Natural killer cell treated with Interleukin-12 subunit alpha and Interleukin-12 subunit beta and Interleukin-15 and Interleukin-18, amount 100 ng/mL, for 72 hours (primary cell): ENCODE results near the gene PKP4. TPM values are rescaled to one million over a fixed set of nuclear protein-coding genes. Genes with fewer than 3 reads are reported as not detected.

Experiments
- ATAC-seq, 2 donors: fragments of 150-1000 bp; cut with Tn5 transposase in 1 of 2; sonication (Bioruptor Pico), chemical (Tn5 transposase) in 1 of 2; 2 replicates each; pipeline ENCODE4 v1.10.0; 2021
- DNase-seq: peaks from one replicate; pipeline ENCODE4 v3.0.0; 2022; ENCODE audit warnings: low spot score
- H3K27ac Mint-ChIP-seq, 2 donors: 1 replicate in 1 of 2; 2 replicates in 1 of 2; pipeline ENCODE4 v1.8.0; 2022; ENCODE audit warnings: mixed read lengths in 2 of 2, mild to moderate bottlenecking in 1 of 2, moderate library complexity in 1 of 2
- H3K27me3 Mint-ChIP-seq, 2 donors: 1 replicate in 1 of 2; 2 replicates in 1 of 2; pipeline ENCODE4 v1.8.0; 2022; ENCODE audit warnings: mixed read lengths in 2 of 2
- H3K36me3 Mint-ChIP-seq: one replicate; pipeline ENCODE4 v1.8.0; 2022; ENCODE audit warnings: mixed read lengths
- H3K4me1 Mint-ChIP-seq, 2 donors: 1 replicate in 1 of 2; 2 replicates in 1 of 2; pipeline ENCODE4 v1.8.0; 2022; ENCODE audit warnings: low read depth in 2 of 2, mixed read lengths in 2 of 2, mild to moderate bottlenecking in 1 of 2
- H3K4me3 Mint-ChIP-seq: one replicate; pipeline ENCODE4 v1.8.0; 2022; ENCODE audit warnings: mixed read lengths
- H3K9me3 Mint-ChIP-seq: 2 replicates; pipeline ENCODE4 v1.8.0; 2022; ENCODE audit warnings: mixed read lengths
- total RNA-seq, 2 donors: library from RNA; stranded (reverse); gene quantifications; one replicate each; pipeline ENCODE4 v1.2.3, GENCODE V29; 2022

The PKP4 gene
- total RNA-seq, 2 donors from 2014 or later: 16.9 to 54.4 TPM

DNA sequence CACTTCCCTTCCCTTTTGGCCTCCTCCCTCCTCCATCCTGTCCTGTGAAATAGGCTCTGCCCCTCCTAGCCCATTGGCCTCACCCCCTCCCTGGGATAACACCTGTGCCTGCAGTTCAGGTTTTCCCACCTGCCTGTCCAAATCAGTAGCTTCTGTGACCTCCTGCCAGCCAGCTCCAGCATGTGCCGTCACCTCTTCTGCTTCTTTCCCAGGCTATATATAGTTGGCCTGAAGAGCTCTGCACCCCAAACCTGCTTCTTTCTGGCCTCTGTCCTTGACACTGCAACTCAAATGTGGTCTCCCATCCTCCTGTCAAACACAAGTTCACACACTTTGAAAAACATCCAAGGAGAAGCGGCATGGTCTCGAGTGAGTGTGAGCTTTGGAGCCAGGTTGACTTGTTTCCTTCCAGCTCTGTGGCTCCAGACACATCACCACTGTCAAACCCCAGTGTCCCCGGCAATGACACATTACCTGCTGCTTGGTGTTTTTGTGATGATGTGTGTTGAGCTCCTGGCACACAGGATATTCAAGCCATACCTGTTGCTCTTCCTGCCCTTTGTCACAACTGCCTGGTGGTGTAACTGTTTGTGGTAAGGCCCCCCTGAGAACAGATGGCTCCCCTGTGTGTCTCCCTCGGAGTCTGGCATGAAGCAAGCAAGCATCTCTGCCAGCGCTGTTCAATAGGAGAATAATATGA is 194.8 kb downstream of the PKP4 start:
- no peaks in the 10 kb centered on the region for H3K27me3 Mint-ChIP-seq
- H3K9me3 Mint-ChIP-seq: no peaks in the 10 kb centered on the region
- DNase-seq (no peak), ATAC-seq (no peak)
- H3K36me3 Mint-ChIP-seq: no peaks in the 10 kb centered on the region
- H3K4me1 Mint-ChIP-seq: no peaks in the 10 kb centered on the region
- no peak overlapping the region for H3K4me3 Mint-ChIP-seq
- no peak overlapping the region for H3K27ac Mint-ChIP-seq

DNA sequence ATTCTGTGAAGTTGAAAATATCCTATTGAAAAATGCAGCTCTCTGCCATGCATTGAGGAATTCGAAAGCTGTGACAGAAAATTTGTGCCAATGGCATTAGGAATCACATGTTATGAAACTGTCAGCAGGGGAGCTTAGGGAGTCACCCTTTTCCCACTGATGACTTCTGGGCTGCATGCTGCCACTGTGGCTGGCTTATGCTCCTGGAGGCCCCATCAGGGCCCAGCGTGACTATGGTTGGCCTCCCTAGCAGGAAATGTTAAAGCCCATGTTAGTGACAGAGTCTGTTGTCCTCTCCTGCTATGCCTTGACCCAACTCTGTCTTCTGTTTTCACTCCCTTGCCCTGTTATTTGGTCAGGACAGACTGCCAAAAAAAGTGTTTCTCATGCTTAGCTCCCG is 198.9 kb downstream of the PKP4 start:
- no peak for DNase-seq
- Mint-ChIP-seq H3K27ac (no peak overlapping the region), H3K4me3 (no peak overlapping the region), H3K9me3 (no peaks in the 10 kb centered on the region), H3K4me1 (no peaks in the 10 kb centered on the region), H3K36me3 (no peaks in the 10 kb centered on the region), H3K27me3 (no peaks in the 10 kb centered on the region)
- no peak for ATAC-seq

DNA sequence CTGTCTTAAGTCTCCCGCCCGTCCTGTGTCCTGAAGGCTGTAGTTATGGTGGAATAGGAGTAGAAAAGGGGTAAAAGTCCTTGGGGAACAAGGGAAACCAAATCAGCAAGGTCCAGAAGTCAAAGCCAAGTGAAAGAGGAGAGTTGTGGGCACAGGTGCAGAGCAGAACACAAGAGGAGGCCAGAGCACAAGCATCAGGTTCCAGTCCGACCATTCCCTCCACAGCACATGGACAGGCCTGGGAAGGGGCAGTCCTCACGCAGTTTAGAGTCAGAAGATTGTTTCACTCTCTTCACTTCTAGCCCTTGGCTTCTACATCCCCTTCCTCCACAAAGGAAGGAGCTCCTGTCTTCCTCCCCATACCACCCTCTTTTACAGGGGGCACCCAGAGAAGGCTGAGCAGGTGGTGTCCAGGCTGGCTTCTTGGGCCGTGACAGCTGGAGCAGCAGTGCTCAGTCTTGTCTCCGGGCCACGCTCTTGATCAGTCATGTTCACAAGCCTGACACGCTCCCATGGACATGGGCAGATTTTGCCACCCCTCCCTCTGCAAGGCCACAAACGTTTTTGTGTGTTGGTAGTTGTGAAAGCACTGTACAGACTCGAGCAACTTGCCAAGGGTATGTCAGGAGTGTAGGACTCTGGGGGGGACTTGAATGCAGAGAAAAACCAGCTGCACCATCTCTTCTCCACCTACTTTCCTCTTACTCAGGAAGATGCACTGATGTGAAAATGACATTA is 199.9 kb downstream of the PKP4 start:
- H3K36me3 Mint-ChIP-seq: no peaks in the 10 kb centered on the region
- no peak overlapping the region for H3K27ac Mint-ChIP-seq
- no peak overlapping the region for H3K4me3 Mint-ChIP-seq
- H3K9me3 Mint-ChIP-seq: no peaks in the 10 kb centered on the region
- DNase-seq (no peak), ATAC-seq (peak in 1 of 2 donors; percentile 52)
- no peaks in the 10 kb centered on the region for H3K4me1 Mint-ChIP-seq
- no peaks in the 10 kb centered on the region for H3K27me3 Mint-ChIP-seq

DNA sequence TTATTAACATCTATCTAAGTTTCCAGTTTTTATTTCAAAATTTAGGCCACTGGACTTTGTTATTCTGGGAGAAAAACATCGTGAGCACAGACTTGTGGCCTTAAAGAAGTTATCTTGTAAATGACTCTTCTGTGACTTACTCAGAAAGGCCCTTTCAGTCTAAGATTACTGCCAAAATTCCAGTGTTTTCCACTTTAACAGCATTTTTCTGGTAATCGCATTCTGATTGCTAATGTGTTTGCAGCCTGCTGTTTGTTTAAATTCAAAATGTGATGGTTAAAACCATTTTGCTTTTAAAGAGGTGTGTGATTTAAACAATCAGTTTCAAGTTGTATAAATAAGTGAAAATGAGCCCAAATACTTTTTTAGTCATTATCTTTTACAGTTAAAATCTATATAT is 201.6 kb downstream of the PKP4 start:
- DNase-seq (no peak), ATAC-seq (no peak)
- Mint-ChIP-seq H3K36me3 (no peaks in the 10 kb centered on the region), H3K9me3 (no peaks in the 10 kb centered on the region), H3K27me3 (no peaks in the 10 kb centered on the region), H3K27ac (no peak overlapping the region), H3K4me1 (no peaks in the 10 kb centered on the region), H3K4me3 (no peak overlapping the region)

DNA sequence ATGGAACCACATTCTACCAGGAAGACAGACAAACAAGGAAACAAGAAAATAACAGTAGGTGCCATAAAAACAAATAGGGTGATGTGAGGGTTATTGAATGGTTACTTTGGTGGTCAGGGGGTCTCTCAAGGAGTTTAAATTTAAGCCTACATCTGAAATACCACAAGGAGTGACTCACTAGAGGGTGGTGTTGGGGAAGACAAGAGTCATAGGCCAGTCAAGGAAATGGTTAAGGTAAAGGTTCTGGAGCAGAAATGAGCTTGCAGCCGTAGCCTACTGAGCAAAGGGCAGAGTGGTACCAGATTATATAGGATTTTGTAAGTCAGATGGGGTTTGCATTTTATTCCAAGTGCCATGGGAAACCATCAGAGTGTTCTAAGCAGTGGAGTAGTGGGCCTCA is 202.7 kb downstream of the PKP4 start:
- Mint-ChIP-seq H3K9me3 (no peaks in the 10 kb centered on the region), H3K27ac (no peak overlapping the region), H3K4me1 (no peaks in the 10 kb centered on the region), H3K4me3 (no peak overlapping the region), H3K27me3 (no peaks in the 10 kb centered on the region), H3K36me3 (no peaks in the 10 kb centered on the region)
- DNase-seq (no peak), ATAC-seq (no peak)

DNA sequence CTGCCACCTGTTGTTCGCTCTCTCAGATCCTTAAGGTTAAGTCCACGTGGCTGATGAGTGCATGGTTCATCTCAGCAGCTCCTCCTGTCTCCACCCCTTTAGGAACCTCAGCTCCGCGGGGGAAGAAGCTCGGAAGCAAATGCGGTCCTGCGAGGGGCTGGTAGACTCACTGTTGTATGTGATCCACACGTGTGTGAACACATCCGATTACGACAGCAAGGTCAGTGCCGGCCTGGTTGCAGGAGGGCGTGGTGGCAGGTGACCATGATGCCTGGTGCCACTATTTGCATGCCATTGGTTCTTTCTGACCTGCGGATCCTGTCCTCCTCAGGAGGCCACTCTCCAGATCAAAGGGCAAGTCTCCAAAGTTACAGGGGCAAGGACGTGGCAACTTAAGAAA is 204.5 kb downstream of the PKP4 start:
- Mint-ChIP-seq H3K27me3 (no peaks in the 10 kb centered on the region), H3K4me1 (no peaks in the 10 kb centered on the region), H3K27ac (no peak overlapping the region), H3K36me3 (no peaks in the 10 kb centered on the region), H3K4me3 (no peak overlapping the region), H3K9me3 (no peaks in the 10 kb centered on the region)
- ATAC-seq (no peak), DNase-seq (no peak)

DNA sequence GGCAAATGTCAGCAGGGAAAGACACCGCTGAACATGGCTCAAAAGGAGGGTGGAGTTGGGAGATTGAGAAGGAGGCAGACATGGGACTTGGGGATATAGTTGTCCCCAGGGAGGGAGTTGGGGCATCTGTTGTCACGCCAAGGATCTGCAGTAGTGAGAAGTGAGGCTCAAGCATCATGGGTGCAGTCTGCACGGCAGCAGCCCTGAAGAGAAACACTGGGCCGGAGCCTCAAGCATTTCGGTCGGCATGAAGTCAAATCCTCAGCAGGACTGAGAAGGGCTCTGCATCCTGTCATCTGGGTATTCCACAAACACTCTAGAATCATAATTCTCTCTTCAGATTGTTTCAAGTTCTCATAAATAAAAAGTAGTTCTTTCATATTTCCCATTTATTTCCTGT is 205.7 kb downstream of the PKP4 start:
- no peak for DNase-seq
- ATAC-seq: no peak
- Mint-ChIP-seq H3K27ac (no peak overlapping the region), H3K4me1 (no peaks in the 10 kb centered on the region), H3K9me3 (no peaks in the 10 kb centered on the region), H3K4me3 (no peak overlapping the region), H3K36me3 (no peaks in the 10 kb centered on the region), H3K27me3 (no peaks in the 10 kb centered on the region)

DNA sequence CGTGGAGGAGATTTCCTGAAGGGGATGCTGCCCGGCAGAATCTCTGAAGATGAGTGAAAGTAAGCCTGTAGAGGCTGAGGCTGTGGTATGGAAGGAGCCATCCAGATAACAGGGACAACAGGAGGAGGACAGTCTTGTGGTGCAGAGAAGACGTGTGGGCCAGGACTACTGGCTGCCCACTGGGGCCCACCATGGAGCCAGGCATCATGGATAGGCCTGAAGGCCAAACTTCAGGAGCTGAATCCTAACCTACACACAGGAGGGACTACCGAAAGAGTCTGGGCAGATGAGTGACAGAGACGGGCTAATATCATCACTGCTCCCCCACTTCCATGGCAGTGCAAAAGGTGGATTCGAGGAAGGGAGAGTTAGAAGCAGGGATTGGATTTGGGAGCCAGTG is 207.0 kb downstream of the PKP4 start:
- Mint-ChIP-seq H3K4me1 (no peaks in the 10 kb centered on the region), H3K36me3 (no peaks in the 10 kb centered on the region), H3K4me3 (no peak overlapping the region), H3K27me3 (no peaks in the 10 kb centered on the region), H3K9me3 (no peaks in the 10 kb centered on the region), H3K27ac (no peak overlapping the region)
- ATAC-seq: peak in 1 of 2 donors; percentile 47
- no peak for DNase-seq

DNA sequence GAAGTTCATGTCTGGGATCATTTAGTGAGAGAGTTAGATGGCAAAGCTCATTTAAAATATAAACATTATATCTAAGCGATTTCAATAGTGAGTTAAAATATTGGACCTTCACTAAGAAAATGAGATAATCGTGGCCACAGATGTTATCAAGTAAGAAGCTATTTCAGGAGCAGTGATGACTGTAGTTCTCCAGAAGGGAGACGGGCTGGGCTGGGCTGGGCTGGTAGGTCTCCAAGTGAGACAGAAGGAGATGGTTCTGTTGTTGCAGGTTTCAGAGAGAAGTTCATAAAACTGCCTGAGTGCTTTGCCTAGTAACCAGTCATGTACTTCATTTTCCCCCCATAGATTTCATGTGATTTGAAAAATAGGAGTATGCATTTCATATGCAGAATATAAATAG is 208.2 kb downstream of the PKP4 start:
- H3K4me1 Mint-ChIP-seq: no peaks in the 10 kb centered on the region
- H3K4me3 Mint-ChIP-seq: no peak overlapping the region

DNA sequence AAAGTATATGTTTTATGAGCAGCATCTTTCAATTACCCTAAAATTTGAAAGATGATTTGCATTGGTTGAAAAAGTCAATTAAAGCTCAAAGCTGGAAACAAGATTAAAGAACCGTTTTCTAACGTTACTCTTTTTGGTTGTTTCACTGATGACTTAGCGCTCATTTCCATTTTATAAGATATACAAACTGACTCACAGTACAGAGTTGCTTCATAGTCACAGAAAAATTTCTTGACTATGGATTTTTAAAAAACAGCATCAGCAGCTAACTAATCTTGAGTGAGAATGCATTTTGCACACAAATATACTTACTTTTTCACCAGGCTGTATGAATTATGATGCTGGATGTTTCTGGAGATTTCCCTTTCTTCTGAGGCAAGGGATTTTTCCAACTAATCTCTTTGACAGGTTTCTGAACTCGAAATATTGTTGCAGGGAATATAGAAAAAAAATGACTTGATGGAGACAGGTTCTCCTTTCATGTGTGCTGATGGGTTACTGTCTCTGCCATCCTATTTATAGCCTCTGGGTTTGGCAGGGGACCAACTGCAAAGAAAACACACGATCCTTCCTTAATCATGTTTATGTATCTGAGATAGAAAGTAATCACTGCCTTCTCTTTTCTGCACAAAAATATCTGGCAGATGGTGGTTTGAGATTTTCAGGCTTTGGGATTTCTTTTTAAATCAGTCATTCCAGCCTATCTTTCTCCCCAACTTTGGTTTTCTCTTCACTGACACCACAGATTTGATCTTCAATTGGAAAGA is 209.0 kb downstream of the PKP4 start:
- no peak for DNase-seq
- no peak overlapping the region for H3K27ac Mint-ChIP-seq
- no peaks in the 10 kb centered on the region for H3K9me3 Mint-ChIP-seq
- H3K4me3 Mint-ChIP-seq: no peak overlapping the region
- ATAC-seq: no peak
- no peaks in the 10 kb centered on the region for H3K27me3 Mint-ChIP-seq
- no peaks in the 10 kb centered on the region for H3K36me3 Mint-ChIP-seq
- no peaks in the 10 kb centered on the region for H3K4me1 Mint-ChIP-seq

More for the DNA sequence above, 208.2 kb downstream of the PKP4 start:
- Mint-ChIP-seq H3K27me3 (no peaks in the 10 kb centered on the region), H3K36me3 (no peaks in the 10 kb centered on the region), H3K27ac (no peak overlapping the region), H3K9me3 (no peaks in the 10 kb centered on the region)
- DNase-seq: no peak
- no peak for ATAC-seq

DNA sequence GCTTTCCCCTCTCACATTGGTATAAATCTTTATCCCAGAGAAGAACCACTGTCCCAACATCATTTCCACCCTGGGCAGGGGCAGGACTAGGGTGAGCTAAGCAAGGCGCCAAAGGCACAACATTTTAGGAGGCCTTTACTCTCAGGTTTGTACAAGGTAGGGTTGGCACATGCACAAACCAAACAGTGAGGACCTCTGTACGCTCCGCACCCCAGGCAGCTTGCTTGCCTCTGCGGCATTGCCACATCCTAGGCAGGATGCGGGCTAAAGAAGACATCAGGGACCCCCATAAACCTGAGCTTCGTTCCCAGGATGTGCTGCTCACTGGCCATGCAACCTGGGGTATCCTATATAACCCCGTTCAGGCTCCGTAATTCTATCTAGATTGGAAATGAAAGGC is 210.2 kb downstream of the PKP4 start:
- H3K27me3 Mint-ChIP-seq: no peaks in the 10 kb centered on the region

DNA sequence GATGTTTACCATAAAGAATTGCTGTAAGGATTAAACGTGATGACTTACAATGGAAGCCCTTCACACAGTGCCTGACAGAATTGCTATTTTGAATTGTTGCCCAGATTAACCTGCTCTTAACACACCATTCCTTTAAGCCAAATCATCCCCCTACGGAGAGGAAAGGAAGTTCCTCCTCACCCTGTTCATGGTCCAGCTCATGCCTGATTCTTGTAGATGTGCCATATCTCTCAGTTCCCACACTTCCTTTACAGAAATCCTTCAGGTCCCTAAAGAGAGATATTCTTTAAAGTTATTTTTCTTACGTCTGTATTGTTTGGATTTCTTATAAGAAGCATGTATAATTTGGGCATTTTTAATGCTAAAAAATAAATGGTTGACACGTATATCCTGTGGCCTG is 210.8 kb downstream of the PKP4 start:
- H3K27me3 Mint-ChIP-seq: no peaks in the 10 kb centered on the region
- H3K9me3 Mint-ChIP-seq: no peaks in the 10 kb centered on the region
- no peaks in the 10 kb centered on the region for H3K36me3 Mint-ChIP-seq
- H3K4me3 Mint-ChIP-seq: no peak overlapping the region
- H3K27ac Mint-ChIP-seq: no peak overlapping the region
- no peak for DNase-seq
- no peaks in the 10 kb centered on the region for H3K4me1 Mint-ChIP-seq
- ATAC-seq: no peak

More for the DNA sequence above, 210.2 kb downstream of the PKP4 start:
- ATAC-seq: no peak
- no peaks in the 10 kb centered on the region for H3K36me3 Mint-ChIP-seq
- H3K9me3 Mint-ChIP-seq: no peaks in the 10 kb centered on the region
- no peak overlapping the region for H3K4me3 Mint-ChIP-seq
- H3K27ac Mint-ChIP-seq: no peak overlapping the region
- DNase-seq: no peak
- no peaks in the 10 kb centered on the region for H3K4me1 Mint-ChIP-seq

DNA sequence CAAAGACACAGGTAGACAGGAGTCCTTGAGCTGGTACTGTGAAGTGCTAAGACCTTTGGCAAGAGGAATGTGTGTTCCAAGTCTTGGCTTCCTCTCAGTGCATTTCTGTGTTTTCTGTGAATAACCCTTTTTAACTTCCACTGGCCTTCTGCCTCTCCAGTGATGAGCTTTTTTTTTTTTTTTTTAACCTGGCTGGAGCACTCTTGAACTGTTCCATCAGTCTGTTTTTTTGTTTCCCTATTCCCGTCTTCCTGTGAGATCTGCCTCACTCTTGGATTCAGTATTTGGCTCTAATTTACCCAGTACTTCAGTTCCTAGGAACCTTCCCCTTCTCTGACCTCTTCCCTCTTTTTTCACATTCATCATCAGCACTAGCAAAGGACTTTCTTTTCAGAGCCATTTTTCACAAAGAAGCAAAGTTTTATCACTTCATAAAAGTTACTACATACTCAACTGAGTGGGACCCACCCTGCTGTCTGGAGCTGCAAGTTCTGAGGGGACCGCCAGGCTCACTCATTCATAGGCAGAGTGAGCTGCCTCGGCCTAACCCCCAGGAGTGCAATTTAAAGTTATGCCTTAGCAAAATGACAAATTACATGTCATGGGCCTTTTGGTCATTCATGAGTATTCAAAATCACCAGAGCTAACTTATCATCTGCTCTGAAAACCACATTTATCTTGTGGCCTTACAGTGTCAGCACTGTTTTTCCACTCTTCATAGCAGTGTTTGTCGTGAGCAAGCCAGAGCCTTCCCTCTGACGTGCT is 211.4 kb downstream of the PKP4 start:
- Mint-ChIP-seq H3K27me3 (no peaks in the 10 kb centered on the region), H3K4me1 (no peaks in the 10 kb centered on the region), H3K36me3 (no peaks in the 10 kb centered on the region), H3K9me3 (no peaks in the 10 kb centered on the region), H3K27ac (no peak overlapping the region), H3K4me3 (no peak overlapping the region)
- DNase-seq (no peak), ATAC-seq (no peak)
